ENCODE data around the gene PXDC1. TPM values are rescaled to one million over a fixed set of nuclear protein-coding genes. Genes with fewer than 3 reads are reported as not detected.

Gene PXDC1
- total RNA-seq, 1 donor from 2014 or later = 7.5 TPM

DNA sequence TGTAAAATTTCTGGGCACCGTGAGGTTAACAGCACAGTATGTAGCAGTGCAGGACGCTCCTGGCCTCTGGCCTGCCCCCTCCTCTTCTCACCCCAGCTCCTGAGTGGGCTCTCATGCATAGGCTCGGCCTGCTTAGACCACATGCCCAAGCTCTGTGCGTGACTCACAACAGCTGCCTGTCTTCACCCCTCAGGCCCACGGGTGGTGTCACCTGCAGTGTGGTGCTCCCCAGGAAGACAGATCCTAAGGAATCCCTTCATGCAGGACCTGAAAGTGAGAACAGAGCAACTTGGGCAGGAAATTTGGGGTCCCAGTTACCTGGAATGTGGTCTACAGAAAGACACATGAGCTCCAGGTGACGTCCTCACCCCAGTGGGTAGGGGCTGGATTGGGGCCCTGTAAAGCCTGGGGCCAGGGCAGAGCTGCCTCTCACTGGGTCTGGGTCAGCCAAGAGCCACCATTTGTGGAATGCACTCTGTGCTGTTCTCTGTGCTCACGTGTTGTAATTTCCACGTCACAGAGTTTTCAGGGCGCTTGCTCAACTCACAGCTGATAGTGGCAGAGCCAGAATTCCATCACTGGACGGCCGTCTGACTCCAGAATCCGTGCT lies 37.0 kb upstream of the PXDC1 start:
- no peaks in the 10 kb centered on the region for H3K4me1 Mint-ChIP-seq (ENCODE audit: low read depth, unreplicated experiment)
- no peaks in the 10 kb centered on the region for H3K36me3 Mint-ChIP-seq (ENCODE audit: unreplicated experiment)
- H3K27me3 Mint-ChIP-seq (ENCODE audit: unreplicated experiment) = peaks cover 1% of the 10 kb centered on the region
- H3K4me3 Mint-ChIP-seq (ENCODE audit: unreplicated experiment) = no peak overlapping the region
- DNase-seq = no peak
- H3K9me3 Mint-ChIP-seq (ENCODE audit: unreplicated experiment) = peaks cover 3% of the 10 kb centered on the region
- TF ChIP-seq, protein P1, sequence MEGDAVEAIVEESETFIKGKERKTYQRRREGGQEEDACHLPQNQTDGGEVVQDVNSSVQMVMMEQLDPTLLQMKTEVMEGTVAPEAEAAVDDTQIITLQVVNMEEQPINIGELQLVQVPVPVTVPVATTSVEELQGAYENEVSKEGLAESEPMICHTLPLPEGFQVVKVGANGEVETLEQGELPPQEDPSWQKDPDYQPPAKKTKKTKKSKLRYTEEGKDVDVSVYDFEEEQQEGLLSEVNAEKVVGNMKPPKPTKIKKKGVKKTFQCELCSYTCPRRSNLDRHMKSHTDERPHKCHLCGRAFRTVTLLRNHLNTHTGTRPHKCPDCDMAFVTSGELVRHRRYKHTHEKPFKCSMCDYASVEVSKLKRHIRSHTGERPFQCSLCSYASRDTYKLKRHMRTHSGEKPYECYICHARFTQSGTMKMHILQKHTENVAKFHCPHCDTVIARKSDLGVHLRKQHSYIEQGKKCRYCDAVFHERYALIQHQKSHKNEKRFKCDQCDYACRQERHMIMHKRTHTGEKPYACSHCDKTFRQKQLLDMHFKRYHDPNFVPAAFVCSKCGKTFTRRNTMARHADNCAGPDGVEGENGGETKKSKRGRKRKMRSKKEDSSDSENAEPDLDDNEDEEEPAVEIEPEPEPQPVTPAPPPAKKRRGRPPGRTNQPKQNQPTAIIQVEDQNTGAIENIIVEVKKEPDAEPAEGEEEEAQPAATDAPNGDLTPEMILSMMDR (IDR thresholded peaks at IDR 0.05; ENCODE audit: partially characterized antibody, unreplicated experiment) = no peak
- no peak overlapping the region for H3K27ac Mint-ChIP-seq (ENCODE audit: unreplicated experiment)

DNA sequence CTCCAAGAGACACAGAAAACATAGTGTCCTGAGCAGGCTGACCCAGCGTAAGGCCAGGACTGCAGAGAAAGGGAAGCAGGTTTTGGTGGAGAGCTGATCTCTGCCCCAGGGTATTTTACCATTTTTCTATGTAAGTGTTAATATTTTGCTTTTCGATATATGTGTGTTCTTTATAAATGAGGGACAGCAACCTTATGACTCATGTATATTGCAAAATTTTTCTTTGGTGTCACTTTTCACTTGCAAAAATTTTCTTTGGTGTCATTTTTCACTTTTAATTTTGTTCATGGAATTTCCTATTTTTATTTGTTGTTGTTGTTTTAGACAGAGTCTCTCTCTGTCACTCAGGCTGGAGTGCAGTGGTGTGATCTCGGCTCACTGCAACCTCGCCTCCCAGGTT lies 34.6 kb upstream of the PXDC1 start:
- peaks cover 4% of the 10 kb centered on the region for H3K9me3 Mint-ChIP-seq (ENCODE audit: unreplicated experiment)

DNA sequence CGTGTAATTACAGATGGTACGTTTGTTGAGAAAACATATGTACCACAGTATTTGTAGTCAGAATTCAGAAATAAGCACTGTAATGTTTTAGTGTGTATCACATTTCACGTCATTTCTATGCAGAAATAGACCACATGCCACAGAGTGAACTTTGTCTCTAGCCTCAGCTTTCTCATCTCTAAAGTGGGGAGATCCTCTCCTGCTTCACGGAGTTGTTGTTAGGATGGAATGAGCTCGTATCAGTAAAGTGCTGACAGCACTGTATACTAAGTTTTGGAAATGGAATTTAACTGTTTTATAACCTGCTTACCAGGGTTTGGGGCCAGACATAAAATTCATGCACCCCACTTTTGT lies 34.2 kb upstream of the PXDC1 start:
- Mint-ChIP-seq H3K4me3 (ENCODE audit: unreplicated experiment) (no peak overlapping the region), H3K27me3 (ENCODE audit: unreplicated experiment) (peaks cover 1% of the 10 kb centered on the region), H3K4me1 (ENCODE audit: low read depth, unreplicated experiment) (peaks cover 6% of the 10 kb centered on the region), H3K9me3 (ENCODE audit: unreplicated experiment) (peaks cover 4% of the 10 kb centered on the region), H3K36me3 (ENCODE audit: unreplicated experiment) (no peaks in the 10 kb centered on the region), H3K27ac (ENCODE audit: unreplicated experiment) (no peak overlapping the region)
- TF ChIP-seq, protein P1 (IDR thresholded peaks at IDR 0.05; ENCODE audit: partially characterized antibody, unreplicated experiment) = no peak
- no peak for DNase-seq

More for the DNA sequence above, 34.6 kb upstream of the PXDC1 start:
- no peak for DNase-seq
- H3K27ac Mint-ChIP-seq (ENCODE audit: unreplicated experiment) = no peak overlapping the region
- H3K27me3 Mint-ChIP-seq (ENCODE audit: unreplicated experiment) = peaks cover 1% of the 10 kb centered on the region
- peaks cover 6% of the 10 kb centered on the region for H3K4me1 Mint-ChIP-seq (ENCODE audit: low read depth, unreplicated experiment)
- TF ChIP-seq, protein P1 (IDR thresholded peaks at IDR 0.05; ENCODE audit: partially characterized antibody, unreplicated experiment) = no peak
- no peaks in the 10 kb centered on the region for H3K36me3 Mint-ChIP-seq (ENCODE audit: unreplicated experiment)
- no peak overlapping the region for H3K4me3 Mint-ChIP-seq (ENCODE audit: unreplicated experiment)

DNA sequence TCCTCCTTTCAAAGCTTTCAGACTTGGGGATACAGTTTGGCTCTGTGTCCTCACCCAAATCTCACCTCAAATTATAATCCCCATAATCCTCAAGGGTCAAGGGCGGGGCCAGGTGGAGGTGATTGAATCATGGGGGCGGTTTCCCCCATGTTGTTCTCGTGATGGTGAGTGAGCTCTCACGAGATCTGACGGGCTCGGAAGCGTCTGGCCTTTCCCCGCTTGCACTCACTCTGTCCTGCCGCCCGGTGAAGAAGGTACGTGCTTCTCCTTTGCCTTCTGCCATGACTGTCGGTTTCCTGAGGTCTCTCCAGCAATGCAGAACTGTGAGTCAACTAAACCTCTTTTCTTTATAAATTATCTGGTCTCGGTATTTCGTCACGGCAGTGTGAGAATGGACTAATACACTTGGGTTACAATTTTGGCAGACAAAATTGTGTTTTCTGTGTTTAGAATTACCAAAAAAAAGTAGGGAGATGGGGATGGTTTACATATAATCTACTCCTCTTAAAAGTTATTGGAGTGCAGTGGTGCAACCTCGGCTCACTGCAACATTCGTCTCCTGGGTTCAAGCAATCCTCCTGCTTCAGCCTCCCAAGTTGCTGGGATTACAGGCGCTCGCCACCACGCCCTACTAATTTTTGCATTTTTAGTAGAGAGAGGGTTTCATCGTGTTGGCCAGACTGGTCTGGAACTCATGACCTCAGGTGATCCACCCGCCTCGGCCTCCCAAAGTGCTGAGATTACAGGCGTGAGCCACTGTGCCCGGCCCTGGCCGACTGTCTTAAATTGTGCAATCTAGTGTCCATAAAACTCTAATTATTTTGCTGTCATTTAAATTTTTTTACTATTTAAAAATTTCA lies 33.6 kb upstream of the PXDC1 start:
- Mint-ChIP-seq H3K27me3 (ENCODE audit: unreplicated experiment) (peaks cover 1% of the 10 kb centered on the region), H3K9me3 (ENCODE audit: unreplicated experiment) (peaks cover 4% of the 10 kb centered on the region), H3K36me3 (ENCODE audit: unreplicated experiment) (no peaks in the 10 kb centered on the region), H3K4me1 (ENCODE audit: low read depth, unreplicated experiment) (peaks cover 10% of the 10 kb centered on the region), H3K27ac (ENCODE audit: unreplicated experiment) (no peak overlapping the region), H3K4me3 (ENCODE audit: unreplicated experiment) (no peak overlapping the region)
- no peak for DNase-seq
- TF ChIP-seq, protein P1 (IDR thresholded peaks at IDR 0.05; ENCODE audit: partially characterized antibody, unreplicated experiment) = no peak

DNA sequence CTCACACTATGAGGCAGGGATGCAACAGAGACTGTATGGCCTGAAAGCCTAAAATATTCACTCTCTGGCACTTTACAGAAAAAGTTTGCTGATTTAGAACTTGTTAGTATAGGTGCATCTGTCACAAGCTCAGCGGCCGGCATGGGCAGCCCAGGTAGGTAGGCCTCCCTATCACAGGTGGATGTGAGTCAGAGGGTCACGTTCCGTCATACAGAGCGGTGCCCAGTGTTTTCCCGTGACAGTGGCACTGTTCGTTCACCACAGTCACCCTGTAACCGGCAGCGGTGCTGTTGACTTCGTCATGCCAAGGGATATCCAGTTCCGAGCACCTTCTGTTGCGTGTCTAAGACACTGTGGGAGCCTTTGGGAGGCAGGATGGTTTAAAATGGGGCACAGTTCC lies 32.9 kb upstream of the PXDC1 start:
- Mint-ChIP-seq H3K27ac (ENCODE audit: unreplicated experiment) (no peak overlapping the region), H3K9me3 (ENCODE audit: unreplicated experiment) (peaks cover 4% of the 10 kb centered on the region), H3K4me3 (ENCODE audit: unreplicated experiment) (no peak overlapping the region), H3K4me1 (ENCODE audit: low read depth, unreplicated experiment) (peaks cover 12% of the 10 kb centered on the region), H3K36me3 (ENCODE audit: unreplicated experiment) (no peaks in the 10 kb centered on the region), H3K27me3 (ENCODE audit: unreplicated experiment) (peaks cover 1% of the 10 kb centered on the region)
- no peak for DNase-seq
- TF ChIP-seq, protein P1 (IDR thresholded peaks at IDR 0.05; ENCODE audit: partially characterized antibody, unreplicated experiment) = no peak
